ENCODE results near the gene DAZL.

Gene DAZL

GRCh38 chr3:16596352-16597032 lies 8.7 kb downstream of the DAZL start:
- DNase-seq (ENCODE audit: low read depth, low spot score) = no peak
- H3K27ac ChIP-seq = no peak overlapping the region

- no peak for DNase-seq (ENCODE audit: low read depth, low spot score)
- H3K27ac ChIP-seq = no peak overlapping the region
These were observed 9.4 kb downstream of the DAZL start for GRCh38 chr3:16595778-16596177.

GRCh38 chr3:16589867-16590624 lies 15.2 kb downstream of the DAZL start:
- no peak overlapping the region for H3K27ac ChIP-seq
- no peak for DNase-seq (ENCODE audit: low read depth, low spot score)

GRCh38 chr3:16589120-16589519 lies 16.1 kb downstream of the DAZL start:
- no peak for DNase-seq (ENCODE audit: low read depth, low spot score)
- no peak overlapping the region for H3K27ac ChIP-seq

GRCh38 chr3:16587681-16588060 lies 17.6 kb downstream of the DAZL start:
- no peak for DNase-seq (ENCODE audit: low read depth, low spot score)
- no peak overlapping the region for H3K27ac ChIP-seq

GRCh38 chr3:16587047-16587680 lies 18.1 kb downstream of the DAZL start:
- DNase-seq (ENCODE audit: low read depth, low spot score) = no peak
- H3K27ac ChIP-seq = no peak overlapping the region

- DNase-seq (ENCODE audit: low read depth, low spot score) = no peak
- H3K27ac ChIP-seq = no peak overlapping the region
These were observed 20.3 kb downstream of the DAZL start for GRCh38 chr3:16584880-16585279.

- DNase-seq (ENCODE audit: low read depth, low spot score) = no peak
- no peak overlapping the region for H3K27ac ChIP-seq
These were observed 21.7 kb downstream of the DAZL start for GRCh38 chr3:16583551-16583950.

- DNase-seq (ENCODE audit: low read depth, low spot score) = no peak
These were observed 35.1 kb downstream of the DAZL start for GRCh38 chr3:16570113-16570512.

GRCh38 chr3:16568532-16568931 lies 36.7 kb downstream of the DAZL start:
- DNase-seq (ENCODE audit: low read depth, low spot score) = no peak
- no peak overlapping the region for H3K27ac ChIP-seq

More at GRCh38 chr3:16570113-16570512, 35.1 kb downstream of the DAZL start:
- no peak overlapping the region for H3K27ac ChIP-seq

- DNase-seq (ENCODE audit: low read depth, low spot score) = no peak
- no peak overlapping the region for H3K27ac ChIP-seq
These were observed 37.1 kb downstream of the DAZL start for GRCh38 chr3:16568115-16568514.

GRCh38 chr3:16559653-16560365 lies 45.4 kb downstream of the DAZL start:
- no peak overlapping the region for H3K27ac ChIP-seq

GRCh38 chr3:16554126-16554525 lies 51.1 kb downstream of the DAZL start:
- no peak overlapping the region for H3K27ac ChIP-seq
- DNase-seq (ENCODE audit: low read depth, low spot score) = no peak

More at GRCh38 chr3:16559653-16560365, 45.4 kb downstream of the DAZL start:
- no peak for DNase-seq (ENCODE audit: low read depth, low spot score)

- H3K27ac ChIP-seq = no peak overlapping the region
- DNase-seq (ENCODE audit: low read depth, low spot score) = no peak
These were observed 52.5 kb downstream of the DAZL start for GRCh38 chr3:16552757-16553156.

GRCh38 chr3:16551342-16551976 lies 53.8 kb downstream of the DAZL start:
- DNase-seq (ENCODE audit: low read depth, low spot score) = no peak
- peak overlapping the region; percentile 62 for H3K27ac ChIP-seq

- H3K27ac ChIP-seq = peak overlapping the region; percentile 62
- DNase-seq (ENCODE audit: low read depth, low spot score) = peak; percentile 70
These were observed 54.4 kb downstream of the DAZL start for GRCh38 chr3:16550676-16551341.

- no peak for DNase-seq (ENCODE audit: low read depth, low spot score)
- peak overlapping the region; percentile 62 for H3K27ac ChIP-seq
These were observed 54.9 kb downstream of the DAZL start for GRCh38 chr3:16550305-16550675.

GRCh38 chr3:16548721-16549120 lies 56.5 kb downstream of the DAZL start:
- H3K27ac ChIP-seq = no peak overlapping the region
- DNase-seq (ENCODE audit: low read depth, low spot score) = peak; percentile 76

- DNase-seq (ENCODE audit: low read depth, low spot score) = no peak
- no peak overlapping the region for H3K27ac ChIP-seq
These were observed 57.5 kb downstream of the DAZL start for GRCh38 chr3:16547561-16548357.
